ENCODE data around the gene GABBR2. TPM values are rescaled to one million over a fixed set of nuclear protein-coding genes. Genes with fewer than 3 reads are reported as not detected.
A peak's percentile ranks its signal among the peaks of the same experiment; 100 is the strongest.

Gene GABBR2
- polyA plus RNA-seq, 3 donors: 1.3 to 4.7 (median 4.3) TPM

GRCh38 chr9:98262056-98262455 is 446.7 kb downstream of the GABBR2 start:
- no peak for DNase-seq

GRCh38 chr9:98260635-98261034 is 448.1 kb downstream of the GABBR2 start:
- DNase-seq: no peak

DNA sequence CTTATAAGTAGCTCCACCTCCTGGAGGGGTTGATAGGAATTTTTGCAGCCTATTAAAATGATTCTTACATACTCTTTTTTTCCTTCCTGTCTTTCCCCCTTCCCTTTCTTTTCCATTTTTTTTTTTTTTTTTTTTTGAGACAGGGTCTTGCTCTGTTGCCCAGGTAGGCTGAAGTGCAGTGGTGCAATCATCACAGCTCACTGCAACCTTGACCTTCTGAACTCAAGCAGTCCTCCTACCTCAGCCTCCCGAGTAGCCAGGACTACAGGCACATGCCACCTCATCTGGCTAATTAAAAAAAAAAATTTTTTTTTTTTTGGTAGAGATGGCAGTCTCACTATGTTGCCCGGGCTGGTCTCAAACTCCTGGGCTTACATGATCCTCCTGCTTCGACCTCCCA is 448.9 kb downstream of the GABBR2 start:
- no peak for DNase-seq

- peak; percentile 40 for DNase-seq
These were observed 452.0 kb downstream of the GABBR2 start for GRCh38 chr9:98256756-98257155.

GRCh38 chr9:98255578-98256296 is 453.0 kb downstream of the GABBR2 start, which contains the start of gene TBC1D2:
TBC1D2 (minus strand) TSS chr9:98255649; CDS start chr9:98255541, 108 bp downstream.
- DNase-seq: peak; percentile 95

DNA sequence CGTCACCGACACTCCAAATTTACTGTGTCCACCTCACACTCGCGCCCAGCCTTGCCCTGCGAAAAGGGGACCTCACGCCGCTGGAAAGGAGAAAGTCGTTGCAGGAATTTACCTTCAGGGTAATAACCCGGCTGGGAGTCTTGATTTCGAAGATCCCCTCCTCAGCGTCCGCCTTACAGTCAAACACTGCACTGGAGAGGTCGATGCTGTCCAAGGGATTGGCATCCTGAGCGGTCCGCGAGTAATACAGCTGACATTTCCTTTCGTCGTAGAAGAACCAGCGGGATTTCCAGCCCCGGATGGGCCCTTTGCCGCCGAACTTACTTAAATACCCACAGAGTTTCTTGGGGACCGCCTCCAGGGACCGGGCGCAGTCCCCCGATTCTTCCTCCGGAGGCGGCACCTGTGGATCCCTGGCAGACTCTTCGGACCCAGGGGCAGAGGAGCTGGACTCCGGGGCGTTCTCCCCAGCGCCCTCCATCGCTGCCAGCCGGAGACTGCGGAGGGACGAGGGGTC is 453.6 kb downstream of the GABBR2 start:
- DNase-seq: peak; percentile 33

DNA sequence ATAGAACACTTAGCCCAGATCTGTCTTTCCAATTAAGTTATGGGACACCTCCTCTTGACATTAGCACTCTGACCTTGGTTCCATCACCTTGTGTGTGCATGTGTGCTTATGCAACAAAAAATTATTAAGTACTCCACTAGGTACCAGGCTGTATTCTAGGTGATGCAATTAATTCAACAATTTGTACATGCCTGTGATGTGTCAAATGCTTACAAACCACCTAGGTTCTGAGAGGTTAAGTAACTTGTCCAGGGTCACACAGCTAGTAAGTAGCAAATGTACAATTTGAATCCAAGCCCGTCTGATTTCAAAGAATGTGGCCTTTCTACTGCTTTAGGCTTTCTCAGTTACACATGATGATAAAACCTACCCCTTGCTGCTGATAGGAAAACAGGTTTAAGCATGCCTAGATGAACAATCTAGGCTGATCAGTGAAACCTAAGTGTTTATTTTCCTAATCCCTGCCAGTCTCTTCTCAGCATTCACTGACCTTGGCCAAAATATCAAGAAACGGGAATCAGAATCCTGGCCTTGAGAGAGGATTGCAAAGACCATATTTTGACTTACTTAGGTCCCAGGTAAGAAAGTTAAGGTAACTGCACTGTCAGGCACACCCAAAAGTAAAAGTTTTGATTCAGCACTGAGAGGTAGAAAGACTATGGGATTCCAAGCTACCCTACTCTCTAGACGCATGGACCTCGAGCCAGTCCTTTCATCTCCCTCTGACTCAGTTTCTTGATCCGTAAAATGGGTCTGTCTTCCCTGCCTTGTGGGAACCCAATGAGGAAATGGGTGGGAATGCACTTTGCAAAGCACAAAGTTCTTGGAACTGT is 454.3 kb downstream of the GABBR2 start:
- DNase-seq: no peak

- no peak for DNase-seq
These were observed 455.2 kb downstream of the GABBR2 start for GRCh38 chr9:98253565-98253964.

DNA sequence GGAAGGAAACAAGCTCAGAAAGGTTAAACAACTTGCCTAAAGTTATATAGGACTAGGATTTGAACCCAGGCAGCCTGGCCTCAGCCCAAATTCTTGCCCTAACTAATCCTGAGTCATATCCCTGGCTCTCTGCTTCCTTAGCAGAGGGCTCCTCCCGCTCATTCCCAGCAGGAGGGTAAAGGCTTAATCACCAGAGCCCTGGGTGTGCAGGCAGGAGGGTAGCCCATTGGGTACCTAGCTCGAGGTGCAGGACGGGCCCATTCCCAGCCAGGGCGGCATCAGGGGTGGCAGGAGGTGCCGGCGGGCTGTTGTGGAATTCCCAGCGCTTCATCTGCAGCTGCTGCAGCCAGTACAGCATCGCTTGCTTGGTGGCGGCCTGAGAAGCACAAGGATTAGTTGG is 457.2 kb downstream of the GABBR2 start:
- no peak for DNase-seq

DNA sequence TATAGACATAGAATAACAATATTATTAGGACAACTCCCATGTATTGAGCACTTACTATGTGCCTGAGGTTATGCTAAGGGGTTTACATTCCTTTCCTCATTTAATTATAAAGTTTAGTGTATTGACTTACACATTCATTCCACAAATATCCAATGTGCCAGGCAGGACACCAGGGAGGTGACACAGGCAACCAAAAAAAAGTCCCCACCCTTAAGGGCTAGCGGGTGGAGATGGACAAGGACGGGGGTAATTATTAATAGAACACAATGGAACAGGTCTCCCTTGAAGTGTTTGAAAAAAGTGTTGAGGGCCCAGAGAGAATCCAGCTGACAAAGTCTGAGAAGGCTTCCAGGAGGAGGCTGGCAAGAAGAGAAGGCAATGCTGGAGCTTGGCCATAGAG is 459.0 kb downstream of the GABBR2 start:
- DNase-seq: no peak

- no peak for DNase-seq
These were observed 459.8 kb downstream of the GABBR2 start for GRCh38 chr9:98248737-98249474.

DNA sequence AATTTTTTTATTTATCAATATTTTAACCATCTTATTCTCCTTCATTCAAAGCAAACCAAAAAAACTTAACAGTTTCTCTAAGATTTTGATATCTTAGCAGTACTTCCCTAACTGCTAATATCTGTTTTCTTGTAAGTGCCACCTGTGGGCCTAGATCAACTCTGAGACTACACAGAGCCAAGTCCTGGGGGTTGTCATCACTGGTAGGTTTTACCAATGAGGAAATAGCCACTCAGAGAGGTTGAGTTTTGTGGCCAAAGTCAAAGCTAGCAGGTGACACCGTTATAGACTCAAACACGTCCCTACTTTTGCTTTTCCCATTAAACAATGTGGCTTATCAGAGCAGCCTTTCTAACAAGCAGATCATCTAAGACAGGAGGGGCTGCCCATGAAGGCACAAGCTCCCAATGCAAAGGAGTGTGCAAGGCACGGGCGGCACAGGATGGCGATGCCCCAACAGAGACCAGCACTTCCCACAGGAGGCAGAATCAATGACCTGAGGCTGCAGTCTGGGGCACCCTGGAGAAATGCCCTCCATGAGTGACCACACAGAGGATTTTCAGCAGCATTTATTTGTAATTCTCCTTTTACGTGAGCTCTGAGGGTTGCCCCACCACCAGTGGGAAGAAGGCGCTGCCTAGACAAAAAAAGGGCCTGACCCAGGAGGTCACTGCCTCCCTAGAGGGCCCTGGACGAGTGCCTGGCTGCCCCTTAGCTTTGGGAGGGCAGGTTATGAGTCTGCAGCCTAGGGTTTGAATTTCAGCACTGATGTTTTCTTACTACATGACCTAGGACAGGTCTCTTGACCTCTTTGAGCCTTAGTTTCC is 460.7 kb downstream of the GABBR2 start:
- no peak for DNase-seq

GRCh38 chr9:98242426-98242825 is 466.3 kb downstream of the GABBR2 start:
- DNase-seq: no peak

DNA sequence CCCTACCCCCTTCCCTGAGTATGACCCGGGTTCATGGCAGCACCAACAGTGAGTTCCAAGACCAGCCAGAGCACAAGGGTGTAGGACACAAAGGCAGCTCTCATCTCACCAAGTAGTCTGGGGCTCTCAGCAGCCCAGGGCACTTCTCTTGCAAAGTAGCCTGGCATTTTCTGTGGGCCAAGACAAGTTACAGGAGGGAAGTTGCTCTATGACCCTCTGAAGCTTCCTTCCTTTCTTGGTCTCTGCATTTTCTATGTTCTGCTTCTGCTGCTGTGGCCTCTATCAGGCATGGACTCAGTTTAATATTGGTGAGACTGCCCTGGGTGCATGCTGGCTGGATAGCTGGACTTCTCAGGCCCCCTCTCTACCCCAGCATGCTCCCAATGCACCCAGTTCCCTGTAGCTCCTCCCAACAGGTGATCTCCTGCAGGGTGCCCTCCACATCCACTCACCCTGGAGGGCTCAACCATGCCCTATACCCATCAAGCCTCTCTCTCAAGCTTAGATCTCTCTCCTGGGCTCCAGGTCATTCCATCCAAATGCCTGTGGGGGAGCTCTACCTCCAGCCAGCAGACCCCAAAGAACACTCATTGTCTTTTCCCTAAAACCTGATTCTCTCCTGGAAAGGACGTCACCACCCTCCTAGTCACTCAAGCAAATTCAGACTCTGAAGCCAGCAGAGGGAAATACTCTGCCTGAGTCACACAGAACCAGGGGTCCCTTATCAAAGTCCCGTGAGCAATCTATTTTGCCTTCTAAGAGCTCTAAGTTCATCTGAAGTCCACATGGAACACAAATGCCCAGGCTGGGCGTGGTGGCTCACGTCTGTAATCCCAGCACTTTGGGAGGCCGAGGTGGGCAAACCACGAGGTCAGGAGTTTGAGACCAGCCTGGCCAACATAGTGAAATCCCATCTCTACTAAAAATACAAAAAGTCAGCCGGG is 467.1 kb downstream of the GABBR2 start:
- DNase-seq: no peak

DNA sequence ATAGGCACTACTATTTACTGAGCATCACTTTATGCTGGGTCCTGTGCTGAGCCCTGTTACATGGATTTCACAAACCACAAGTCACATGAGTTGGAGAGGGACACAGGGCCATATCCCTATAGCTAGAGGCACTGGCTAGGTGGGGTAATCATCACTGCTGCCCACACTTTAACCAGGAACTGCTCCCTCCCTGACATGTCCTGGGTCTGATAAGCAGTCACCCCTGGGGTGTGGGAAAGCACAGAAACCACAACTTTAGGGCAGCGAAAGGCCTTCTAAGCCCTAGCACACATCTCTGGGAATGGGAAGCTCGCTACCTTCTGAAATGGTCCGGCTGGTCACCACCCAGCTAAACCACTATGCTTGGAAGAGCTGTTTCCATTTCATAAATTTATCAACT is 468.3 kb downstream of the GABBR2 start:
- DNase-seq: no peak

Other genes starting within 250 kb of the GABBR2 start
- gene ANKS6, start 87.6 kb upstream of the GABBR2 start, polyA plus RNA-seq (ENCODE audit: insufficient read length in 3 of 3): 10 to 100 TPM; 25.7 to 32.7 (median 30.0) TPM
- 1 to 10 TPM; 8.3 to 9.9 (median 9.2) TPM for gene GALNT12, start 98.7 kb upstream of the GABBR2 start, polyA plus RNA-seq (ENCODE audit: insufficient read length in 3 of 3)
- 10 to 100 TPM; 24.1 to 29.6 (median 25.9) TPM for gene COL15A1, start 235.0 kb upstream of the GABBR2 start, polyA plus RNA-seq (ENCODE audit: insufficient read length in 3 of 3)